IMR-90 (cell line): ENCODE results near the gene FKBP4. TPM values are rescaled to one million over a fixed set of nuclear protein-coding genes. Genes with fewer than 3 reads are reported as not detected.

Source experiments
- ATAC-seq: fragments of 200-7000 bp; cut with Tn5 transposase; 2 replicates; pipeline ENCODE4 v1.9.1; 2020; ENCODE audit warnings: low read depth, mild to moderate bottlenecking, moderate library complexity
- BruUV-seq: library from RNA; stranded (reverse); fragments of 400-500 nt; replicated peaks from 2 replicates; lab custom pipeline; 2021; lab: Mats Ljungman, UMichigan
- CTCF ChIA-PET: fragments of 300-600 bp; formaldehyde crosslinking; extraction: SDS; loops from one replicate; lab custom pipeline; 2021; ENCODE audit warnings: antibody characterized with exemption; lab: Yijun Ruan, JAX
- POLR2A ChIA-PET: fragments of 300-600 bp; sonication (Branson Sonifier 250); formaldehyde crosslinking; loops from one replicate; lab custom pipeline; 2022; ENCODE audit warnings: antibody characterized with exemption; ENCODE audit not compliant: unreplicated experiment; lab: Charles Lee
- DNase-seq: peaks from one replicate; pipeline ENCODE4 v3.0.0; 2013
- H2AFZ ChIP-seq: replicated peaks from 2 replicates; pipeline ENCODE3; 2013; ENCODE audit warnings: low read length, mild to moderate bottlenecking; ENCODE audit not compliant: poor library complexity
- H2AK5ac ChIP-seq: 2 replicates; pipeline ENCODE4 v1.6.1; 2013; ENCODE audit warnings: low read depth, low read length, inconsistent platforms
- H2AK9ac ChIP-seq: replicated peaks from 2 replicates; pipeline ENCODE3; 2013; ENCODE audit warnings: mild to moderate bottlenecking, low read depth, low read length, moderate library complexity; ENCODE audit not compliant: poor library complexity
- H2BK120ac ChIP-seq: 2 replicates; pipeline ENCODE4 v1.6.1; 2013; ENCODE audit warnings: low read depth, low read length, inconsistent platforms
- H2BK15ac ChIP-seq: 3 replicates; pipeline ENCODE4 v1.6.1; 2013; ENCODE audit warnings: low read depth, low read length, inconsistent platforms
- H2BK20ac ChIP-seq: 2 replicates; pipeline ENCODE4 v1.6.1; 2013; ENCODE audit warnings: low read depth, mild to moderate bottlenecking, inconsistent platforms, low read length, moderate library complexity
- H2BK5ac ChIP-seq: 2 replicates; pipeline ENCODE4 v1.6.1; 2013; ENCODE audit warnings: mild to moderate bottlenecking, low read depth, low read length, inconsistent platforms; ENCODE audit not compliant: poor library complexity, severe bottlenecking
- H3K14ac ChIP-seq: replicated peaks from 2 replicates; pipeline ENCODE4 v1.6.1; 2013; ENCODE audit warnings: low read depth, low read length, inconsistent platforms
- H3K18ac ChIP-seq: 2 replicates; pipeline ENCODE4 v1.6.1; 2013; ENCODE audit warnings: low read depth, low read length, control low read depth
- H3K23ac ChIP-seq: 2 replicates; pipeline ENCODE4 v1.6.1; 2013; ENCODE audit warnings: low read depth, low read length, inconsistent platforms
- H3K27ac ChIP-seq: 2 replicates; pipeline ENCODE4 v1.5.1; 2013; ENCODE audit warnings: mild to moderate bottlenecking, control low read depth, low read length; ENCODE audit not compliant: insufficient read depth
- H3K27me3 ChIP-seq: 2 replicates; pipeline ENCODE4 v1.6.1; 2013; ENCODE audit warnings: low read length; ENCODE audit not compliant: control insufficient read depth, insufficient read depth
- H3K36me3 ChIP-seq: 2 replicates; pipeline ENCODE4 v1.6.1; 2013; ENCODE audit warnings: low read length, mixed read lengths; ENCODE audit not compliant: control insufficient read depth, insufficient read depth
- H3K4ac ChIP-seq: 2 replicates; pipeline ENCODE4 v1.6.1; 2013; ENCODE audit warnings: low read depth, low read length, inconsistent platforms
- H3K4me1 ChIP-seq: 2 replicates; pipeline ENCODE4 v1.6.1; 2013; ENCODE audit warnings: low read length, mixed read lengths; ENCODE audit not compliant: control insufficient read depth, insufficient read depth
- H3K4me2 ChIP-seq: 2 replicates; pipeline ENCODE4 v1.6.1; 2013; ENCODE audit warnings: low read depth, mild to moderate bottlenecking, control low read depth, low read length, moderate library complexity
- H3K4me3 ChIP-seq: 2 replicates; pipeline ENCODE4 v1.5.1; 2013; ENCODE audit warnings: low read depth, mild to moderate bottlenecking, control low read depth, low read length, moderate library complexity; ENCODE audit not compliant: insufficient read depth
- H3K56ac ChIP-seq: 2 replicates; pipeline ENCODE4 v1.6.1; 2013; ENCODE audit warnings: low read length, inconsistent platforms; ENCODE audit not compliant: insufficient read depth; ENCODE audit errors: extremely low read depth
- H3K79me1 ChIP-seq, 2 experiments: 2 replicates each; pipeline ENCODE4 v1.6.1; 2013; ENCODE audit warnings: low read length in 2 of 2, inconsistent platforms in 1 of 2, low read depth in 1 of 2
- H3K9ac ChIP-seq: 2 replicates; pipeline ENCODE4 v1.6.1; 2013; ENCODE audit warnings: low read depth, low read length, control low read depth
- H3K9me1 ChIP-seq: 2 replicates; pipeline ENCODE4 v1.6.1; 2013; ENCODE audit warnings: low read length, inconsistent platforms; ENCODE audit not compliant: insufficient read depth
- H3K9me3 ChIP-seq: 2 replicates; pipeline ENCODE4 v1.6.1; 2013; ENCODE audit warnings: low read length; ENCODE audit not compliant: control insufficient read depth, insufficient read depth
- H4K20me1 ChIP-seq: 2 replicates; pipeline ENCODE4 v1.6.1; 2013; ENCODE audit warnings: low read length, inconsistent platforms; ENCODE audit not compliant: insufficient read depth
- H4K5ac ChIP-seq: 2 replicates; pipeline ENCODE4 v1.6.1; 2013; ENCODE audit warnings: mild to moderate bottlenecking, low read depth, low read length, control low read depth
- H4K8ac ChIP-seq, 2 experiments: 2 replicates each; pipeline ENCODE4 v1.6.1; 2013; ENCODE audit warnings: low read depth in 2 of 2, low read length in 2 of 2, control low read depth in 1 of 2, inconsistent platforms in 1 of 2
- H4K91ac ChIP-seq: 2 replicates; pipeline ENCODE4 v1.6.1; 2013; ENCODE audit warnings: low read depth, low read length, inconsistent platforms; ENCODE audit not compliant: insufficient read depth
- BHLHE40 ChIP-seq: fragments of 150-350 bp; IDR thresholded peaks from 2 replicates; pipeline ENCODE4 v1.6.1; 2016; ENCODE audit warnings: mild to moderate bottlenecking, low read depth, low read length
- CEBPB ChIP-seq: IDR thresholded peaks from 2 replicates; pipeline ENCODE4 v1.6.1; 2012; ENCODE audit warnings: low read depth, low read length, improper control_type of control experiment
- CHD1 ChIP-seq: IDR thresholded peaks from 2 replicates; pipeline ENCODE4 v1.6.1; 2012; ENCODE audit warnings: low read depth, low read length, improper control_type of control experiment
- FOS ChIP-seq: fragments of 150-350 bp; IDR thresholded peaks from 2 replicates; pipeline ENCODE4 v1.6.1; 2016; ENCODE audit warnings: low read depth, low read length
- MAFK ChIP-seq: IDR thresholded peaks from 2 replicates; pipeline ENCODE4 v1.6.1; 2012; ENCODE audit warnings: low read depth, low read length, improper control_type of control experiment
- MAZ ChIP-seq: IDR thresholded peaks from 2 replicates; pipeline ENCODE4 v1.6.1; 2012; ENCODE audit warnings: low read depth, mild to moderate bottlenecking, low read length, improper control_type of control experiment, moderate library complexity, borderline replicate concordance
- MXI1 ChIP-seq: IDR thresholded peaks from 2 replicates; pipeline ENCODE4 v1.6.1; 2012; ENCODE audit warnings: low read depth, mild to moderate bottlenecking, low read length, moderate library complexity, borderline replicate concordance
- NFE2L2 ChIP-seq: fragments of 150-350 bp; IDR thresholded peaks from 2 replicates; pipeline ENCODE4 v1.6.1; 2016; ENCODE audit warnings: low read depth, mild to moderate bottlenecking, low read length
- POLR2A ChIP-seq: IDR thresholded peaks from 2 replicates; pipeline ENCODE4 v1.6.1; 2012; ENCODE audit warnings: mild to moderate bottlenecking, low read depth, low read length
- RAD21 ChIP-seq: IDR thresholded peaks from 2 replicates; pipeline ENCODE4 v1.6.1; 2012; ENCODE audit warnings: low read length, improper control_type of control experiment
- RCOR1 ChIP-seq: IDR thresholded peaks from 2 replicates; pipeline ENCODE4 v1.6.1; 2012; ENCODE audit warnings: mild to moderate bottlenecking, low read length, improper control_type of control experiment; ENCODE audit not compliant: insufficient replicate concordance
- RFX5 ChIP-seq: IDR thresholded peaks from 2 replicates; pipeline ENCODE4 v1.8.0; 2012; ENCODE audit warnings: low read depth, mild to moderate bottlenecking, low read length, moderate library complexity
- SMC3 ChIP-seq: fragments of 150-350 bp; IDR thresholded peaks from 2 replicates; pipeline ENCODE4 v1.6.1; 2016; ENCODE audit warnings: low read depth, mild to moderate bottlenecking, antibody characterized with exemption, low read length, moderate library complexity
- WGBS, 2 experiments: methylation state at CpG; one replicate each; pipeline versions ENCODE4 v1.1.5 to v1.1.7; 2013; ENCODE audit warnings: missing lambda C conversion rate in 2 of 2; ENCODE audit not compliant: insufficient read length in 1 of 2; ENCODE audit errors: extremely low coverage in 2 of 2; 5-methylcytosine and 5-hydroxymethylcytosine counted together
- dilution Hi-C: fragments of 300-500 bp; cut with HindIII; formaldehyde crosslinking; loops from one replicate; pipeline ENCODE4 v1.14.3; 2018; ENCODE audit warnings: low sequenced_read_pairs; ENCODE audit not compliant: unreplicated experiment
- in situ Hi-C: fragments of 300-500 bp; cut with MboI; formaldehyde crosslinking; loops from 3 replicates; pipeline ENCODE4 v1.14.3; 2019; ENCODE audit warnings: low sequenced_read_pairs, inconsistent platforms, mixed read lengths
- intact Hi-C: fragments of 100-400 bp; cut with micrococcal nuclease; formaldehyde crosslinking; loops from 2 replicates; pipeline ENCODE4 v1.10.0; 2022
- polyA plus RNA-seq, 3 experiments: library from polyadenylated mRNA; depleted of rRNA; stranded (reverse); fragments of >200 nt; gene quantifications; 2 replicates each; pipeline ENCODE4 v1.2.3, GENCODE V29; 2012; ENCODE audit warnings: low replicate concordance in 1 of 3
- total RNA-seq: library from RNA; depleted of rRNA; stranded (reverse); fragments of >200 nt; gene quantifications from 2 replicates; pipeline ENCODE4 v1.2.3, GENCODE V29; 2012
- TF ChIP-seq, protein P1 (sequence below): fragments of 150-350 bp; IDR thresholded peaks from 2 replicates; pipeline ENCODE4 v1.6.1; 2016; ENCODE audit warnings: low read depth, mild to moderate bottlenecking, low read length, moderate library complexity, borderline replicate concordance

FKBP4 gene
- total and polyA plus RNA-seq, 2 of the 4 experiments (the other 2 are of a cell fraction) = 35.7 to 36.0 TPM

DNA sequence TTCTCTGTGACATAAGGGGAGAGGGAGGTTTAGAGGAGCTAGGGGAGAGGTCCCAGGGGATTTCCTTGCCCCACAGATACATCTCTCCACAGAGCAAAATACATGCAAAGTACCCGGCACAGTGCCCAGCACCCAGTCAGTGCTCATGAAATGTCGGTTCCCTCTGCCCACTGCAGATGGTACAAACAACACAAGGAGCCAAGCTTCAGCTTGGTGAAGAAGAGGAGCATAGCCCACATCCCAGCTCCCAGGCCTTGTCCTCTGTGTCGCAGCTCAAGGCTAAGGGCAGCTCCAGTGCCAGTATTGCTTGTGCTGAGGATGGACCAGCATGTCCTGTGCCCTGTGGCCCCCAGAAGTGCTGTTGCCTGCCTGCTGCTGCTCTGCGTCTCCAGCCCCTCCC lies 35.0 kb upstream of the FKBP4 start:
- no peak overlapping the region for H2BK5ac ChIP-seq
- no peak overlapping the region for H2AFZ ChIP-seq
- TF ChIP-seq NFE2L2 = no peak
- TF ChIP-seq CHD1 = no peak
- TF ChIP-seq BHLHE40 = no peak
- no peak for TF ChIP-seq MAZ
- no peak for TF ChIP-seq RCOR1
- no peak for TF ChIP-seq MXI1
- TF ChIP-seq, protein P1, sequence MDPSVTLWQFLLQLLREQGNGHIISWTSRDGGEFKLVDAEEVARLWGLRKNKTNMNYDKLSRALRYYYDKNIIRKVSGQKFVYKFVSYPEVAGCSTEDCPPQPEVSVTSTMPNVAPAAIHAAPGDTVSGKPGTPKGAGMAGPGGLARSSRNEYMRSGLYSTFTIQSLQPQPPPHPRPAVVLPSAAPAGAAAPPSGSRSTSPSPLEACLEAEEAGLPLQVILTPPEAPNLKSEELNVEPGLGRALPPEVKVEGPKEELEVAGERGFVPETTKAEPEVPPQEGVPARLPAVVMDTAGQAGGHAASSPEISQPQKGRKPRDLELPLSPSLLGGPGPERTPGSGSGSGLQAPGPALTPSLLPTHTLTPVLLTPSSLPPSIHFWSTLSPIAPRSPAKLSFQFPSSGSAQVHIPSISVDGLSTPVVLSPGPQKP = no peak
- no peak for TF ChIP-seq CEBPB
- no peak for TF ChIP-seq POLR2A
- no peak for TF ChIP-seq MAFK
- no peak for TF ChIP-seq RAD21
- no peak for TF ChIP-seq FOS
- TF ChIP-seq SMC3 = no peak
- TF ChIP-seq RFX5 = no peak
- WGBS, 2 experiments = no CpG with 5 or more reads among the region's 4 CpGs
- H3K4me1 ChIP-seq = no peaks in the 10 kb centered on the region
- H3K4me3 ChIP-seq = no peak overlapping the region
- no peak for DNase-seq
- no peak overlapping the region for H3K27ac ChIP-seq
- H4K8ac ChIP-seq = no peak overlapping the region
- no peak overlapping the region for H3K9ac ChIP-seq
- dilution Hi-C loops (no loop called here), intact Hi-C loops (no loop called here), in situ Hi-C loops (no loop called here)
- no peak for ATAC-seq
- H3K4me2 ChIP-seq = no peak overlapping the region
- no peak overlapping the region for H3K14ac ChIP-seq
- H3K9me3 ChIP-seq = no peaks in the 10 kb centered on the region
- H3K23ac ChIP-seq = no peak overlapping the region
- no peak overlapping the region for H3K4ac ChIP-seq
- H2AK5ac ChIP-seq = no peak overlapping the region
- no peak overlapping the region for H4K5ac ChIP-seq
- no peaks in the 10 kb centered on the region for H3K79me1 ChIP-seq
- CTCF ChIA-PET = no interaction called here
- no peak overlapping the region for H2BK15ac ChIP-seq
- H3K36me3 ChIP-seq = no peaks in the 10 kb centered on the region
- BruUV-seq = no TSS peak
- H2BK120ac ChIP-seq = no peak overlapping the region
- no peak overlapping the region for H4K91ac ChIP-seq
- H2BK20ac ChIP-seq = no peak overlapping the region
- H3K27me3 ChIP-seq = peaks cover 23% of the 10 kb centered on the region
- H4K20me1 ChIP-seq = no peaks in the 10 kb centered on the region
- POLR2A ChIA-PET = no interaction called here
- H2AK9ac ChIP-seq = no peak overlapping the region
- H3K56ac ChIP-seq = no peak overlapping the region
- H3K9me1 ChIP-seq = peaks cover 5% of the 10 kb centered on the region; the same call in 1 of the 2 replicates
- H3K18ac ChIP-seq = no peak overlapping the region
